ENCODE measurements around the gene HEPN1. TPM values are rescaled to one million over a fixed set of nuclear protein-coding genes. Genes with fewer than 3 reads are reported as not detected.

The HEPN1 gene
- total and polyA plus RNA-seq, 10 of the 15 experiments (the other 5 are each of a cell fraction or from before 2014, with no cell fraction given) = not detected

- no peak overlapping the region for H2AFZ ChIP-seq (ENCODE audit: control insufficient read depth, low read depth, low read length)
- no peak overlapping the region for H3K27ac ChIP-seq (ENCODE audit: control insufficient read depth, insufficient read depth)
- ATAC-seq = no peak
- ChIA-PET CTCF (interaction anchor here (0.6 to 1.4 kb wide), 4 partner anchors 10 to 253 kb away, joined by 3 to 4 read pairs (median 3); no protein-coding TSS in a partner anchor), POLR2A (no interaction called here), SMC1A (ENCODE audit: uncharacterized antibody, unreplicated experiment) (interaction anchor here (1.0 kb wide), 1 partner anchor 45 kb away, joined by 3 read pairs; no protein-coding TSS in a partner anchor), RAD21 (ENCODE audit: unreplicated experiment) (no interaction called here)
- H3K79me2 ChIP-seq (ENCODE audit: control insufficient read depth, insufficient read depth, low read length) = no peaks in the 10 kb centered on the region
- no peak overlapping the region for H3K9ac ChIP-seq (ENCODE audit: control insufficient read depth, insufficient read depth, low read length)
- no peak overlapping the region for H3K4me3 ChIP-seq
- H4K20me1 ChIP-seq (ENCODE audit: control insufficient read depth, insufficient read depth) = no peaks in the 10 kb centered on the region
- TF ChIP-seq SPI1 (IDR thresholded peaks at IDR 0.05; ENCODE audit: borderline replicate concordance, insufficient read depth, low read depth, low read length) (peak; percentile 25; the same call in 1 of the 2 replicates), RAD21 (IDR thresholded peaks at IDR 0.05; ENCODE audit: insufficient read depth, low read depth, low read length) (no peak), NR2C1 (IDR thresholded peaks at IDR 0.05) (no peak)
- no TSS peak for BruUV-seq (replicated peaks)
- in situ Hi-C loops (cut with MboI) = no loop called here
- 10% methylated on average over 2 of the region's 2 CpGs for WGBS (ENCODE audit: insufficient coverage, insufficient replicate concordance, low lambda C conversion rate, missing lambda C conversion rate)
- intact Hi-C loops (cut with micrococcal nuclease; ENCODE audit: unreplicated experiment) = loop anchor here (10.0 kb wide), 1 partner anchor 255 kb away; no protein-coding TSS in a partner anchor
- peaks cover 2 to 4% of the 10 kb centered on the region in 2 experiments; a peak in 3 of 4 replicates for H3K27me3 ChIP-seq (replicated peaks in 1 of 2; ENCODE audit: control insufficient read depth in 2 of 2, insufficient read depth in 2 of 2, low read length in 1 of 2)
- DNase-seq (ENCODE audit: low read depth, low spot score) = no peak
- no peak for FAIRE-seq
- no peak overlapping the region for H3K4me2 ChIP-seq (ENCODE audit: control insufficient read depth, insufficient read depth)
- no peaks in the 10 kb centered on the region for H3K9me3 ChIP-seq (replicated peaks; ENCODE audit: control insufficient read depth, insufficient read depth, low read length)
- no peaks in the 10 kb centered on the region for H3K4me1 ChIP-seq (ENCODE audit: control insufficient read depth, insufficient read depth, low read length)
- H3K36me3 ChIP-seq (ENCODE audit: control insufficient read depth in 2 of 2, insufficient read depth in 2 of 2, low read length in 1 of 2) = no peaks in the 10 kb centered on the region; a peak in 1 of 4 replicates
These were observed 29.6 kb upstream of the HEPN1 start for GRCh38 chr11:124889191-124890091.

DNA sequence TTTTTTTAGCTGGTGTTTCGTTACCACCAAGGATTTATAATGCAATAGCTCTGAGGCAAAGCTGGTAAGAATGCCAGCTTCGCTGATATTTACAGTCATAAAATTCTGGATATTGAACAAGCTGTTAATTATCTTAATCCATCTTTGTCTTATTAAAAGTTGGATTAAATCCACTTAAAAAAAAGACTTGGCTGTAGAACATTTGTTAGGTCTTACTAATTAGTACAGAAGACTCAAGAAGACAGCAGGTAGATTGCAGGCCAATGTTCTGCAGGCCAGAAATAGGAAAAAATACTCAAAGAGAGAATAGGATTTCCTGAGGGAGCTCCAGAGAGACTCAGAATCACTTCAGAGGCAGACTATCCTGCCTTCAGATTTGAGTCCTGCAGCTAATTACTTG is 28.9 kb upstream of the HEPN1 start:
- no peak overlapping the region for H3K4me2 ChIP-seq (ENCODE audit: control insufficient read depth, insufficient read depth)
- WGBS (ENCODE audit: insufficient coverage, insufficient replicate concordance, low lambda C conversion rate, missing lambda C conversion rate) = 0% methylated on average over 2 of the region's 2 CpGs
- H3K36me3 ChIP-seq (ENCODE audit: control insufficient read depth in 2 of 2, insufficient read depth in 2 of 2, low read length in 1 of 2) = no peaks in the 10 kb centered on the region; a peak in 1 of 4 replicates
- H2AFZ ChIP-seq (ENCODE audit: control insufficient read depth, low read depth, low read length) = no peak overlapping the region
- H3K79me2 ChIP-seq (ENCODE audit: control insufficient read depth, insufficient read depth, low read length) = no peaks in the 10 kb centered on the region
- H3K27ac ChIP-seq (ENCODE audit: control insufficient read depth, insufficient read depth) = no peak overlapping the region
- no peaks in the 10 kb centered on the region for H3K9me3 ChIP-seq (replicated peaks; ENCODE audit: control insufficient read depth, insufficient read depth, low read length)
- no peak for TF ChIP-seq RBBP5 (conservative IDR thresholded peaks at IDR 0.05)
- POLR2A ChIA-PET = no interaction called here
- intact Hi-C loops (cut with micrococcal nuclease; ENCODE audit: unreplicated experiment) = no loop called here
- RAD21 ChIA-PET (ENCODE audit: unreplicated experiment) = no interaction called here
- peaks cover 0 to 2% of the 10 kb centered on the region in 2 experiments; a peak in 2 of 4 replicates for H3K27me3 ChIP-seq (replicated peaks in 1 of 2; ENCODE audit: control insufficient read depth in 2 of 2, insufficient read depth in 2 of 2, low read length in 1 of 2)
- DNase-seq (ENCODE audit: low read depth, low spot score) (no peak), FAIRE-seq (no peak), ATAC-seq (no peak)
- H3K4me3 ChIP-seq = no peak overlapping the region
- H3K9ac ChIP-seq (ENCODE audit: control insufficient read depth, insufficient read depth, low read length) = no peak overlapping the region
- no TSS peak for BruUV-seq (replicated peaks)
- H3K4me1 ChIP-seq (ENCODE audit: control insufficient read depth, insufficient read depth, low read length) = no peaks in the 10 kb centered on the region
- SMC1A ChIA-PET (ENCODE audit: uncharacterized antibody, unreplicated experiment) = interaction anchor here (1.0 to 1.1 kb wide), 2 partner anchors 8 to 44 kb away, joined by 3 to 4 read pairs; no protein-coding TSS in a partner anchor
- CTCF ChIA-PET = interaction anchor here (1.3 kb wide), 1 partner anchor 13 kb away, joined by 3 read pairs; no protein-coding TSS in a partner anchor
- no peaks in the 10 kb centered on the region for H4K20me1 ChIP-seq (ENCODE audit: control insufficient read depth, insufficient read depth)
- in situ Hi-C loops (cut with MboI) = no loop called here

Data from GM12878 (cell line).